HG02970 (cell line): ENCODE results near the gene ACOXL.

Experiments used
- ATAC-seq: cut with Tn5 transposase; IDR thresholded peaks from one replicate; pipeline ENCODE4 v1.9.1; 2021; ENCODE audit warnings: mild to moderate bottlenecking, moderate library complexity, moderate number of reproducible peaks; ENCODE audit not compliant: unreplicated experiment, low FRiP score

ACOXL gene

GRCh38 chr2:110718382-110718781, 14.0 kb upstream of the ACOXL start:
- no peak for ATAC-seq

GRCh38 chr2:110718990-110719389, 13.4 kb upstream of the ACOXL start:
- no peak for ATAC-seq

GRCh38 chr2:110720547-110720946, 11.8 kb upstream of the ACOXL start:
- ATAC-seq, result no peak

GRCh38 chr2:110724820-110725219, 7.6 kb upstream of the ACOXL start:
- no peak for ATAC-seq

GRCh38 chr2:110725370-110725769, 7.0 kb upstream of the ACOXL start:
- ATAC-seq, result no peak

GRCh38 chr2:110725859-110726258, 6.5 kb upstream of the ACOXL start:
- no peak for ATAC-seq

GRCh38 chr2:110726285-110726684, 6.1 kb upstream of the ACOXL start:
- no peak for ATAC-seq

GRCh38 chr2:110727923-110728322, 4.5 kb upstream of the ACOXL start:
- ATAC-seq, result no peak

GRCh38 chr2:110729106-110729505, 3.3 kb upstream of the ACOXL start:
- no peak for ATAC-seq

GRCh38 chr2:110731064-110731463, 1.3 kb upstream of the ACOXL start:
- ATAC-seq, result no peak

GRCh38 chr2:110735366-110735765, 3.0 kb downstream of the ACOXL start:
- no peak for ATAC-seq

- ATAC-seq, result no peak
Observed at GRCh38 chr2:110737783-110738182, 5.4 kb downstream of the ACOXL start.

- no peak for ATAC-seq
Observed at GRCh38 chr2:110740747-110741349, 8.5 kb downstream of the ACOXL start.

- ATAC-seq, result no peak
Observed at GRCh38 chr2:110741491-110741980, 9.2 kb downstream of the ACOXL start.

GRCh38 chr2:110742412-110742811, 10.0 kb downstream of the ACOXL start:
- ATAC-seq, result no peak

- no peak for ATAC-seq
Observed at GRCh38 chr2:110743600-110743999, 11.2 kb downstream of the ACOXL start.

GRCh38 chr2:110744429-110744828, 12.1 kb downstream of the ACOXL start:
- no peak for ATAC-seq

GRCh38 chr2:110745048-110745447, 12.7 kb downstream of the ACOXL start:
- no peak for ATAC-seq

- ATAC-seq, result no peak
Observed at GRCh38 chr2:110746586-110747521, 14.5 kb downstream of the ACOXL start.

GRCh38 chr2:110747522-110748488, 15.4 kb downstream of the ACOXL start:
- ATAC-seq, result no peak

- peak; percentile 89 for ATAC-seq
Observed at GRCh38 chr2:110748489-110748867, 16.1 kb downstream of the ACOXL start.
